Osteocyte (in vitro differentiated cells): ENCODE measurements around the gene COL4A2. TPM values are rescaled to one million over a fixed set of nuclear protein-coding genes. Genes with fewer than 3 reads are reported as not detected.

Experiments
- DNase-seq: peaks from one replicate; pipeline ENCODE4 v3.0.0; 2021; ENCODE audit warnings: mixed read lengths; ENCODE audit not compliant: unreplicated experiment; ENCODE audit errors: extremely low spot score
- H3K27ac Mint-ChIP-seq: one replicate; pipeline ENCODE4 v1.8.0; 2021; ENCODE audit warnings: mild to moderate bottlenecking, mixed read lengths; ENCODE audit not compliant: unreplicated experiment
- H3K27me3 Mint-ChIP-seq: one replicate; pipeline ENCODE4 v1.8.0; 2021; ENCODE audit warnings: mixed read lengths; ENCODE audit not compliant: unreplicated experiment
- H3K36me3 Mint-ChIP-seq: one replicate; pipeline ENCODE4 v1.8.0; 2021; ENCODE audit warnings: mixed read lengths; ENCODE audit not compliant: unreplicated experiment
- H3K4me1 Mint-ChIP-seq: one replicate; pipeline ENCODE4 v1.8.0; 2021; ENCODE audit warnings: mixed read lengths; ENCODE audit not compliant: unreplicated experiment
- H3K4me3 Mint-ChIP-seq: one replicate; pipeline ENCODE4 v1.8.0; 2021; ENCODE audit warnings: mild to moderate bottlenecking, moderate library complexity, mixed read lengths; ENCODE audit not compliant: unreplicated experiment
- H3K9me3 Mint-ChIP-seq: one replicate; pipeline ENCODE4 v1.8.0; 2021; ENCODE audit warnings: mixed read lengths; ENCODE audit not compliant: unreplicated experiment
- CTCF ChIP-seq: fragments of 200-600 bp; sonication (generic); IDR thresholded peaks from 2 replicates; pipeline ENCODE4 v1.5.0; 2021; ENCODE audit warnings: antibody characterized with exemption, mild to moderate bottlenecking, moderate library complexity
- total RNA-seq: library from RNA; stranded (reverse); gene quantifications from 2 replicates; pipeline ENCODE4 v1.2.1, GENCODE V29; 2021

The COL4A2 gene
- total RNA-seq, 1 donor from 2014 or later: 2,001 TPM

- peaks cover 64% of the 10 kb centered on the region for H3K36me3 Mint-ChIP-seq
- DNase-seq: no peak
- H3K4me1 Mint-ChIP-seq: peaks cover 35% of the 10 kb centered on the region
- H3K27me3 Mint-ChIP-seq: no peaks in the 10 kb centered on the region
- peak overlapping the region; percentile 84 for H3K27ac Mint-ChIP-seq
- no peak overlapping the region for H3K4me3 Mint-ChIP-seq
- no peak for TF ChIP-seq CTCF
- H3K9me3 Mint-ChIP-seq: no peaks in the 10 kb centered on the region
These were observed 191.7 kb downstream of the COL4A2 start for GRCh38 chr13:110498765-110499164.

- peaks cover 65% of the 10 kb centered on the region for H3K36me3 Mint-ChIP-seq
These were observed 192.7 kb downstream of the COL4A2 start for GRCh38 chr13:110499621-110500281.

GRCh38 chr13:110500341-110500740, 193.3 kb downstream of the COL4A2 start:
- Mint-ChIP-seq H3K27ac (peak overlapping the region; percentile 84), H3K4me3 (no peak overlapping the region), H3K27me3 (no peaks in the 10 kb centered on the region), H3K36me3 (peaks cover 62% of the 10 kb centered on the region), H3K9me3 (no peaks in the 10 kb centered on the region), H3K4me1 (peaks cover 35% of the 10 kb centered on the region)
- DNase-seq: no peak
- no peak for TF ChIP-seq CTCF

More at GRCh38 chr13:110499621-110500281, 192.7 kb downstream of the COL4A2 start:
- Mint-ChIP-seq H3K27me3 (no peaks in the 10 kb centered on the region), H3K27ac (peak overlapping the region; percentile 84), H3K9me3 (no peaks in the 10 kb centered on the region), H3K4me1 (peaks cover 34% of the 10 kb centered on the region), H3K4me3 (no peak overlapping the region)
- DNase-seq: no peak
- no peak for TF ChIP-seq CTCF

- H3K4me1 Mint-ChIP-seq: peaks cover 38% of the 10 kb centered on the region
- peaks cover 64% of the 10 kb centered on the region for H3K36me3 Mint-ChIP-seq
- no peaks in the 10 kb centered on the region for H3K9me3 Mint-ChIP-seq
- no peak overlapping the region for H3K4me3 Mint-ChIP-seq
- H3K27ac Mint-ChIP-seq: no peak overlapping the region
- no peak for DNase-seq
- TF ChIP-seq CTCF: no peak
- H3K27me3 Mint-ChIP-seq: no peaks in the 10 kb centered on the region
These were observed 194.1 kb downstream of the COL4A2 start for GRCh38 chr13:110501188-110501587.

- Mint-ChIP-seq H3K27me3 (no peaks in the 10 kb centered on the region), H3K9me3 (no peaks in the 10 kb centered on the region), H3K4me1 (peaks cover 54% of the 10 kb centered on the region), H3K36me3 (peaks cover 72% of the 10 kb centered on the region), H3K27ac (peak overlapping the region; percentile 66), H3K4me3 (no peak overlapping the region)
- no peak for TF ChIP-seq CTCF
- DNase-seq: no peak
These were observed 196.2 kb downstream of the COL4A2 start for GRCh38 chr13:110503037-110503901.
